CD4-positive, alpha-beta T cell treated with Interleukin-1 beta for 1 hour (primary cell): ENCODE data around the gene BUD23.
A peak's percentile ranks its signal among the peaks of the same experiment; 100 is the strongest.
"Not testable (repeated sequence)": the region's sequence is repeated elsewhere in the genome, so short reads cannot be mapped to it uniquely, and the experiment has no call there.

ENCODE experiments used
- DNase-seq, 2 donors: peaks; one replicate each; pipeline ENCODE4 v3.0.0-alpha.2; 2020 to 2022

BUD23 gene, protein sequence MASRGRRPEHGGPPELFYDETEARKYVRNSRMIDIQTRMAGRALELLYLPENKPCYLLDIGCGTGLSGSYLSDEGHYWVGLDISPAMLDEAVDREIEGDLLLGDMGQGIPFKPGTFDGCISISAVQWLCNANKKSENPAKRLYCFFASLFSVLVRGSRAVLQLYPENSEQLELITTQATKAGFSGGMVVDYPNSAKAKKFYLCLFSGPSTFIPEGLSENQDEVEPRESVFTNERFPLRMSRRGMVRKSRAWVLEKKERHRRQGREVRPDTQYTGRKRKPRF

DNA sequence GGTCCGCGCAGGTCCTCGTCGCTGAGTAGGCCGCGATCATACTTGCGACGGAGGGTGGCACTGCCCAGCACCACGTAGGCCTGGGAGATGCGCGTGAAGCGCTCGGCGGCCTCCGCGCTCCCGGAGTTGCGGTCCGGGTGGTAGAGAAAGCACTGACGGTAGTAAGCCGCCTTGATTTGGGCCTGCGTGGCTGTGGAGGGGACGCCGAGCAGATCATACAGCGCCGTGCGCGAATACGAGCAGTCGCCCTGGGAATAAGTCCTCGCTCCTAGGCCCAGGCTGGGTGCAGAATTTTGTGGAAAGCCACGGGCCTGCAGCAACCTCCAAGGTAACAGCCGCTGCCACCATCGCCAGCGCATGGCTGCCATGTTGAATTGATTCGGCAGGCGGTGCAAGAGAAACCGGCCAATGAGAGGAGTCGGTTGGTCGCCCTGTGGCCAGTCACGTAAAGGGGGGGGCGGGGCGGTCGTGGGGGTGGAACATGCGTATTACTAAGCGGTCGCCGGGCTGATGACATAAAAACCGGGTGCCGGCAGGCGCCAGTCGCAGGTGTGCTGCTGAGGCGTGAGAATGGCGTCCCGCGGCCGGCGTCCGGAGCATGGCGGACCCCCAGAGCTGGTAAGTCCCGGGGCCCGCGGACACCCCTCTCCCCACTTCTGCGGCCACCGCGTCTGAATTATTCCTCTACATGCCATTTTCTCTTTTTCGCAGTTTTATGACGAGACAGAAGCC, at the start of gene BUD23, which contains the start of gene DNAJC30:
Gene BUD23, plus strand, starts transcription at position 542 of the 732 bp plus-strand sequence. Its CDS starts 29 bp downstream, at position 571.
Gene DNAJC30, minus strand, starts transcription at position 398 of the 732 bp plus-strand sequence. Its CDS starts 30 bp downstream, at position 368.
- peak; percentile 95 for DNase-seq

DNA sequence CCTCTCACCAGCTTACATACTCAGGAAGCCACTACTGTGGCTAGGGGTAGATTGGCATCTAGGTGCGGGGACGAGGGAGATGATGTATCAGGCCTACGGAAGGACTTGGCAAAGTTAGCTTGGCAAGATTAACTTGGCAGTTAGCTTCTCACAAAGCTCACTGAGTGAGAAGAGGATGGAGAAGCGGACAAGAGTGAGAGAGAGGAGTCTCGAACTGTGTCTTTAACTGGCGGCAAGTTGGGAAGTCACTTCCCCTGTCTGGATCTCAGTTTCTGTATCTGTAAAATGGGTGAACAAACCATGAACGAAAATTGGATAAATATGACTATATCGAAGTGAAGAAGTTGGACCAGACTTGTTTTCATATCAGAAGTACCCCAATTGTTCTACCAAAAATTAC, 49.6 kb upstream of the BUD23 start:
- no peak for DNase-seq

DNA sequence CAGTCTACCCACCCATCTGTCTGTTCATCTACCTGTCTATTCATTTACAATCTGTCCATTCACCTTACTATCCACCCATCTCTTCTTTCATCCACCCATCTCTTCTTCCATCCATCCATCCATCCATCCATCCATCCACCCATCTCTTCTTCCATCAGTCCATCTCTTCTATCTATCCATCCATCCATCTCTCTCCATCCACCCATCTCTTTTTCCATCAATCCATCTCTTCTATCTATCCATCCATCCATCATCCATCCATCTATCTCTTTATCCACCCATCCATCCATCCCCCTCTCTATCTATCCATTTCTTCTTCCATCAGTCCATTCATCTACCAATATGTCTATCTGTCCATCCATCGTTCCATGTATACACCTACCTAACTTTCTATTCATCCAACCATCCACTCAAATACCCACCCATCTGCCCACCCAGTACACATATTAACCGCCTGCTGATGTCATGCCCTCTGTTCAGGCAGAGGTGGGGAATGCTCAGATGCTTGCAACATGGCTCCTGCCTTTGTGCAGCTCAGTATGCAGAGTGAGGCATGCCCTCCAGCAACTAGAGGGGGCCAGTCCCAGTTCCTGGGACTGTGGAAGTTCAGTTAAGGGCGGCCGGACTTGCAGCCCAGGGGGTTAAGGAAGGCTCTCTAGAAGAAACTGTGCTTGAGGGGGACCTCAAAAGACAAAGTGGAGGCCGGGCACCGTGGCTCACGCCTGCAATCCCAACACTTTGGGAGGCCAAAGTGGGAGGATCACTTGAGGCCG, 47.8 kb upstream of the BUD23 start:
- no peak for DNase-seq

DNA sequence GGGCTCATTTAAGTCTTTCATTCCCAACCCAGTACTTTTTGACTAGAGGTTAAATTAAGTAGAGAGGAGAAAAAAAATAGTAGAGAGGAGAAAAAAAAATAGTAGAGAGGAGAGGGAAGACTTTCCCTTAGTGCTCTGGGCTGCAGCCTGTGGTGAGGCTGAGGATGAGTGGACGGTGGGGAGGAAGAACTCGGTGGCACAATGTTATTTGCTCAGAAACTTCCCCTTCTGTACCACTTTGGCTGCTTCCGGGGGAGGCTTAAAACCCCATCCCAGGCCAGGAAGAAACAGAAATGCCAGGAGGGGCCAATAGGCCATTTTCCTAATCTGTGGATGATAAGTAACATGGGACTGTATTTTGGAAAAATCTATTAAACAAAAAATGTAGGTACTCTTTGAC, 44.5 kb upstream of the BUD23 start:
- DNase-seq, result no peak

DNA sequence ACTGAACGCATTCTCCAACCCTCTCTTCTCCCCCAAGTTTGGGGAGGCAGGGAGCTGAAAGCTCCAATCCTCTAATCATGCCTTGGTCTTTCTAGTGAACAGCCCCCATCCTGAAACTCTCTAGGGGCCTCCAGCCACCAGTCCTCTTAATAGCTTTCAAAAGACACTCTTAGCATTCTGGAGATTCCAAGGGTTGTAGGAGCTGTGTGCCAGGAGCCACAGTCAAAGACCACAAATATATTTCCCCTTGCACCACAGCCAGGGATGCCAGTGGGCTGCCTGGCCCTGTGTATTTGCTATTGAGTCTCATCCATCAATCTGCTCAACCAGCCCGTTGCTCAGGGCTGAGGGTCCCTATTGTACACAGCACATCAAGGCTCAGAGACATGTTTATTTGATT, 40.6 kb upstream of the BUD23 start:
- no peak for DNase-seq

DNA sequence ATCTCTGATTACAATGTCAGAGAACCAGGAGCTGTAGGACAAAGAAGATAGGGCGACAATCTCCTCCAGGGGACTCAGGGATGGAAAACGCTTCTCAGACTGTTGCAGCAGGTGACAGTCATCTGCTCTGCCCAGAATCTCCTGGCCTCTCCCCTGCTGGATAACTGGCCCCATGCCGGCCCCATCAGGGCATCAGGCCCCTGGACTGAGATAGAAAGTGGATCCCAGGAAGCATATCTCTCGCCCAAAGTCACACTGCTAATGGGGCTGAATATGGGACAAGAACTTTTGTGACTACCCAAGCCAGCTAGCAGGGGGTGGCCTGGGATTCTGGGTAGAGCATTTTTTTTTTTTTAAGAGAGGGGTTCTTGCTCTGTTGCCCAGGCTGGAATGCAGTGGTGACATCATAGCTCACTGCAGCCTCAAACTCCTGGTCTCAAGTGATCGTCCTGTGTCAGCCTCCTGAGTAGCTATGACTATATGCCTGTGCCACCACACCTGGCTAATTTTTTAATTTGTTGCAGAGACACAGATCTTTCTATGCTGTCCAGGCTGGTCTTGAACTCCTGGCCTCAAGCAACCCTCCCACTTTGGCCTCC, 38.6 kb upstream of the BUD23 start:
- DNase-seq, result no peak

DNA sequence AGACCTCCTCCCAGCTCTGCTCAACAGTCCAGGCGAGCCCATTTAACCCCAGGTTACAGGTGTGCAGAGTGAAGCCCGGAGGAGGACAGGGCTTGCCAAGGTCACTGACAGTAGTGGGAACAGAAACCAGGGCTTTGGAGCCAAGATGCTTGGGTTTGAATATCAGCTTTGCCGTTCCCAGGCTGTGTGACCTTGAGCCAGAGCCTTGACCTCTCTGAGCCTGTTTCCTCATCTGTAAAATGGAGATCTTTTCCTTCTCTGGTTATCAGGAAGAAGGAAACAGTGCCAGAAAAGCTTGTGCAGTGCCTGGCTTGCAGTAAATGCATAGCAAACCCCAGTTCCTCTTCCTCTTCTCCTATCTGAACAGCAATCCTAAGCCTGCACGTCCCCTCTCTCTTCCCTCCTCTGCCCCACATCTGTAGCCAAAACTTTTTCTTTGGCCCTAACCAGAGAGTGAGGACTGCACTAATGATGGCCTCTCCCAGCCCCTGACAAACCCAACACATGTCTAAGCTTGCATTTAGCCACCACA, 37.7 kb upstream of the BUD23 start:
- no peak for DNase-seq

DNA sequence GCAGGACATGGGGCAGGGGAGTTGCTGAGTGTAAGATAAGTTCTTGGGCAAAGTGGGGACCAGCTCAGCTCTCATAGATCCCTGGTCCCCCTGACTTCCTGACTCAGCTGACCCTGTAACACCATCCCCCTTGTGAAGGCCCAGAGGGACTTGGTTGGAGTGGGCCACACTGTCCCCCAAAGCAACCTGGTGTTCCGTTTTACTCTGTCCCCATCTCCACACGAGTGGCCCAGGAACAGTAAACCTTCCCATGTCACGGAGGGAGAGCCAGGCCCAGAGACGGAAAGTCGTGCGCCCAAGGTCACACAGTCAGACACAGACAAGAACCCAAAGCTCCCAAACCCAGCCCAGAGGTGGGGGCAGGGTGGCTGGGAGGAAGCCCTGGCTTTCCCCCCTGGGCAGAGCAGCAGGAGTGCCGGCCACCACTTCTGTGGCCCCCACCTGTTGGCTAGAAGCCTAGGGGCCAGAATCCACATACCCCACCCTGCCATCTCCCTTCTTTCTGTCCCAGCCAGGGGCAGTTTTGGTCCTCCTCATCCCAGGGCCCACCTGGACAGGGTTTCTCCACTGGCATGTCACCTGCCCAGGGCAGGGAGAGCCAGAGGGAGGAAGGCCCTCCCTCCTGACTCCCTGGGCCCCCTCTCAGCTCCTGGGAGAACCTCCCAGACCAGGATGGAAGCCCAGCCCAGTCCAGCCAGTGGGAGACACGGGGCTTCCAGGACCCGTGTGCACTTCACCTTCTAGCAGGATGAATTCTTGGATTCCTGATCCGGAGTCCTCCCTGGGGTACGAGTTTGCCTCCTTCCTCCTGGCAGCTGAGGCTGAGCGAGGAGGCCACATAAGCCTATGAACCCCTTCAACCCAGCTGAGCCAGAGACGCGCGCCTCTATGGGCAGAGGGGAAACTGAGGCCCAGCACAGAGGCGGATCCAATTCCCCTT, 36.3 kb upstream of the BUD23 start:
- DNase-seq, result no peak

DNA sequence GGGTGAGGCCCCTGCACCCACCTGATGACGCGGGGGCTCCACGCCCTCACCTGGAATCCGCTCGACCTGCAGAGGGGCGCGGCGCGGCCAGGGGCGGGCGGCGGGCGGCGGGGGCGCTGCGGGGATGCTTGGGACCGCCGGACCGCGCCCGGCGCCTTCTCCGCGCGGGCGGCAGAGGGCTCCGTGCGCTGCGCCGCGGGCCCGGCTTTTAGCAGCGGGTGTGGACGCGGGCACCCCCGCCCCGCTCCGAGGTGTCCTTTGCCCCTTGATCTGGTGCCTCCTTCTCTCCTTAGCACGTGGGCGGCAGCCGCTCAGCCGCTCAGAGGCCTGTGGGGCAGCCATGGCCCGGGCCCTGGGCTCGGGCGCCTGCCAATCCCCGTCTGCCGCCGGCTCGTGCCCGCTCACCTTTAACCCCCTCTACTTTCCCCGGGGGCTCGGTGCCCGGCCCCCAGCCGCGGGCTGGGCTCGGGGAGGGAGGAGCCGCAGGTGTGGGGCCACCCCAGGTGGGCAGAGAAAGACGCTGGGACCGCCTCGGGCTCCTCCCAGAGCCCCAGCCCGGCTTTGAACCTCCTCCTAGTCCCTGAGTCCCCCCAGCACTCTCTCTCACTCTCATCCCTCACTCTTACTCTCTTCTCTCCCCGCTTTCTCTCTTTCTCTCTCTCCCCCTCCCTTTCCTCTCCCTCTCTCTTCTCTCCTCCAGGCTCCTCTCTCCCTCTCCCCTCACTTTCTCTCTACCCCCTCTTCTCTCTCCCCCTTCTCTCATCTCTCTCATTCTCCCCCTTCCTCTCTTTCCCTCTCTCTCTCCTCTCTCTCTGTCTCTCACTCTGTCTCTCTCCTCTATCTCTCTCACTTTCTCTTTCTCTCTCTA, 35.4 kb upstream of the BUD23 start:
- DNase-seq, result peak; percentile 11 to 36

DNA sequence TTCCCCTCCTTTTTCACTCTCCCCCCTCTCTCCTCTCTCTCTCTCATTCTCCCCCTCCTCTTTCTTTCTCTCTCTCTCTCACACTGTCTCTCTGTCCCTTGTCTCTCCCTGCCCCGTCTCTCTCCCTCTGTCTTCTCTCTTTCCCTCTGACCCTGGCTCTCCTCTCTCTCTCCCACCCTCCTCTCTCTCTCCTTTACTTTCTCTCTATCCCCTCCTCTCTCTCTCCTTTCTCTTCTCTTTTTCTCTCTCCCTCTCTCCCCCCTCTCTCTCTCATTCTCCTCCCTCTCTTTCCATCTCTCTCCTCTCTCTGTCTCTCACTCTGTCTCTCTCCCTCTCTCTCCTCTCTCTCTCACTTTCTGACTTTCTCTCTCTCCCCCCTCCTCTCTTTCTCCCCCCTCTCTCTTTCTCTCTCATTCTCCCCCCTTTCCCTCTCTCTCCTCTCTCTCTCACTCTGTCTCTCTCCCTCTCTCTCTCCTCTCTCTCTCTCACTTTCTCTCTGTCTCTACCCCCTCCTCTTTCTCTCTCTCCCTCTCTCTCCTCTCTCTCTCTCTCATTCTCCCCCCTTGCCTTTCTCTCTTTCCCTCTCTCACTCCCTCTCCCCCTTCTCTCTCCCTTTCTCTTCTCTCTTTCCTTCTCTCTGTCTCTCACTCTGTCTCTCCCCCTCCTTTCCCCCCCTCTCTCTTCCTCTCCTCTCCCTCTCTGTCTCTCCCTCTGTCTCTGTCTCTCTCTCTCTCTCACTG, 34.6 kb upstream of the BUD23 start:
- DNase-seq, result no peak

DNA sequence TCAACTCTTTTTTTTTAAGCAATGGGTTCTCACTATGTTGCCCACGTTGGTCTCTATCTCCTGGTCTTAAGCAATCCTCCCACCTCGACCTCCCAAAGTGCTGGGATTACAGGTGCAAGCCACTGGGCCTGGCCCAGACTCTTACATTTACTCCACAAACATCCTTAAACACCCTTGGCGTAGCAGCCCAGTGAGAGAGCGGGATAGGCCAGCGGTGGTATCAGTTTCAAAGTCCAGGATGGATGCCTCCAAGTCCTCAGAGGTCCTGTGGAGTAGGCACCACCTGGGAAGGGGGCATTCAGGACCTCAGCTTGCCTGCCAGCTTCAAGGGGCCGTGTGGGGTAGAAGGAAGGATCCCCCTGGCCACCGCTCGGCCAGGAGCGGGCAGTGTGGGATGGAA, 33.8 kb upstream of the BUD23 start:
- no peak for DNase-seq

DNA sequence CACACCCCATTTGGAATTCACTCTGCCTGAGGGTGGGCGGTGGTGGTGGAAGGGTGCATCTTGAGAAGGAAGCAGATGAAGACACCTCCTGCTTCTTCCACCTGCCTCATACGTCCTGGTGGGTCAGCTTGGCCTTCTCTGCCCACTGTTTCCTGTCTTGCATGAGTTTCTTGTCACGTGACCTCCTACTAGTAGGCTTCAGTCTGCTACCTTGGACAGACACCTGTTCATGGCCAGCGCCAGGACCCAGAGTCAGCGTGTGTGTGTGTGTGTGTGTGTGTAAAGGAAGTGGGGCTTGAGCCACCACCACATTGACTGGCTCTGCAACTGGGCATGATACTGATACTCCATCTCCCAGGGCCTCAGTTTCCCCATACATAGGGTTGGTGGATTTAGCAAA, 32.9 kb upstream of the BUD23 start:
- DNase-seq, result no peak

DNA sequence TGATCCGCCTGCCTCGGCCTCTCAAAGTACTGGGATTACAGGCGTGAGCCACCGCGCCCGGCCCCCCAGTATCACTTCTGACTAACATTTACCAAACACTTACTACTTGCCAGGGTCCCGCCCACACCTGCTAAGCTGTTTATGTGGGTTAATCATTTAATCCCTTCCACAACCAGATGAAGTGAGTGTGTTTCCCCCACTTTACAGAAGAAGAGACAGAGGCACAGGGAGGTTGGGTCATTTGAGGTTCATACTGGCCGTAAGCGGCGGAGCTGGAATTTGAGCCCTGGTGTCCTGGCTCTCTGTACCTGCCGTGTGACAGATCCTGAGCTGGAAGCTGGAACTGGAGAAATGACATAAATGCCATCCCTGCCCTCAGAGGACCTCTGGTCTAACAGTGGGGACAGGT, 30.9 kb upstream of the BUD23 start:
- no peak for DNase-seq

DNA sequence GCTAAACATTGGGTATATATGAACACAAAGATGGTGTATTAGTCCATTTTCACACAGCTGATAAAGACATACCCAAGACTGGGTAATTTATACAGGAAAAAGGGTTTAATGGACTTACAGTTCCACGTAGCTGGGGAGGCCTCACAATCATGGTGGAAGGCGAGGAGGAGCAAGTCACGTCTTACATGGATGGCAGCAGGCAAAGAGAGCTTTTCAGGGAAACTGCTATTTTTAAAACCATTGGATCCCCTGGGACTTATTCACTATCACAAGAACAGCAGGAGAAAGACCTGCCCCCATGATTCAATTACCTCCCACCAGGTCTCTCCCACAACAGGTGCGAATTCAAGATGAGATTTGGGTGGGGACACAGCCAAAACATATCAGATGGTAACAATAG, 28.1 kb upstream of the BUD23 start:
- not testable (repeated sequence) for DNase-seq

DNA sequence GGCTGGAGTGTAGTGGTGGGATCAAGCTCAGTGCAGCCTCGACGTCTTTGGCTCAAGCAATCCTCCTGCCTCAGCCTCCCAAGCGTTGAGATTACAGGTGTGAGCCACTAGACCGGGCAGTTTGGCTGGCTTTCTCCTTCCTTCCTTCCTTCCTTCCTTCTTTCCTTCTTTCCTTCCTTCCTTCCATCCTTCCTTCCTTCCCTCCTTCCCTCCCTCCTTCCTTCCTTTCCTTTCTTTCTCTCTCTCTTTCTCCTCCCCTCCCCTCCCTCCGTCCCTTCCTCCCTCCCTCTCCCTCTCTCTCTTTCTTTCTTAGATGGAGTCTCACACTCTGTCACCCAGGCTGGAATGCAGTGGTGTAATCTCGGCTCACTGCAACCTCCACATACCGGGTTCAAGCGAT, 23.4 kb upstream of the BUD23 start:
- no peak for DNase-seq

DNA sequence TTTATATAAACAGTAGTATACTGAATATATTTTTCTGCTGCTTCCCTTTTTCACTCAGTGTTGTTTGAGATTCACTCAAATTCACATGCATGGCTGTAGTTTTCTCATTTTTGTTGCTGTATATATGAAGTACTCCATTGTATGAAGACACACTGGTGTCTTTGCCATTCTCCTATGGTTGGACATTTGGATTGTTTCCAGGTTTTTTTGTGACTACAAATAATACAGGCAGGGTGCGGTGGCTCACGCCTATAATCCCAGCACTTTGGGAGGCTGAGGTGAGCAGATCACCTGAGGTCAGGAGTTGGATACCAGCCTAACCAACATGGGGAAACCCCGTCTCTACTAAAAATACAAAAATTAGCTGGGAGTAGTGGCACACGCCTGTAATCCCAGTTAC, 22.8 kb upstream of the BUD23 start:
- DNase-seq, result not testable (repeated sequence)

DNA sequence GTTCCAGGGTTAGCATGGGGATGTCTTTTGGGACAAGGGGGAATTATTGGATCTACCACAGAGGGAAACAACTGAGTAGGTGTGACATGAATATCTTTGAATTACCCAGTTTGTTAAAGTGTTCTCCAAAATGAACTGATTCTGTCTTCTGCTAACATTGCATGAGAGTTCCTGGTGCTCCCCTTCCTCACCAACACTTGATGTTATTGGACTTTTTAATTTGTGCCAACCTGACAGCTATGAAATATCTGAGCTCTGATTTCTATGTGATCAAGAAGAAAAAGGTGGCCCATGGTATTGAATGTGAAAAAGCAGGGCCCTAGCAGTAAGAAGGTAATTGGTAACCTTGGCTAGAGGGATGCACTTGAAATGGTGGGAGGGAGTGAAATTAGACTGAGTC, 20.4 kb upstream of the BUD23 start:
- DNase-seq, result no peak

DNA sequence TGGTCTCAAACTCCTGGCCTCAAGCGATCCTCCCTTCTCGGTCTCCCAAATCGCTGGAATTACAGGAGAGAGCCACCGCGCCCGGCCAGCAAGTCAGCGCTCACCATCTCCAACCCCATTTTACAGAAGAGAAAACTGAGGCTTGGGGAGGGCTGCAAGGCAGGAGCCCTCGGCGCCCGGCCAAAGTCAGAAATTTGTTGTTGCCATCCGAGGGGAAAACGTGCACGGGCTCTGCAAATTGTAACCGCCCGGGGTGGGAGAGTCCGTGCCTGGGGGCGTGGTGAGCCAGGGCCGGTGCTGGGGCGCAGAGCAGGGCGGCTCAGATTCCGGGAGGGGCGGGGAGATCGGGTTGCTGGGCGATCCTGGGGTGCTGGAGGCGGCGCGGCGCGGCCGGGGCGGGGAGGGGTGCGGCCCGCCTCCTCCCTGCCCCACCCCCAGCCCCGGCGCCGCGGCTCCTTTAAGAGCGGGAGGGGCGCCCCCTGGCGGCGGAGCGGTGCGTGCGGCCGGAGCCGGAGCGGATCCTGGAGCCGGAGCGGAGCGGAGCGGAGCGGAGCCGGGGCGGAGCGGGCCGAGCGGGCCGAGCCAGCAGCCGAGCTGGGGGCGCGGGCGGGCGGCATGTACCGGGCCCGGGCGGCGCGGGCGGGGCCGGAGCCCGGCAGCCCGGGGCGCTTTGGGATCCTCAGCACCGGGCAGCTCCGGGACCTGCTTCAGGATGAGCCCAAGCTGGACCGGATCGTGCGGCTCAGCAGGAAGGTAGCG, 15.9 kb upstream of the BUD23 start, which contains the start of gene VPS37D:
Gene VPS37D, plus strand, starts transcription at position 488 of the 759 bp plus-strand sequence. Its CDS starts 128 bp downstream, at position 616.
- peak; percentile 91 to 94 for DNase-seq
